GF-D8 (cell line): ENCODE measurements around the gene TSPAN11.
"Not testable (repeated sequence)": the region's sequence is repeated elsewhere in the genome, so short reads cannot be mapped to it uniquely, and the experiment has no call there.

ENCODE experiments used
- DNase-seq: peaks from one replicate; lab custom pipeline; 2025; lab: John Stamatoyannopoulos, UW

Gene TSPAN11

GRCh38 chr12:31002999-31003398 is 76.5 kb downstream of the TSPAN11 start:
- no peak for DNase-seq

DNA sequence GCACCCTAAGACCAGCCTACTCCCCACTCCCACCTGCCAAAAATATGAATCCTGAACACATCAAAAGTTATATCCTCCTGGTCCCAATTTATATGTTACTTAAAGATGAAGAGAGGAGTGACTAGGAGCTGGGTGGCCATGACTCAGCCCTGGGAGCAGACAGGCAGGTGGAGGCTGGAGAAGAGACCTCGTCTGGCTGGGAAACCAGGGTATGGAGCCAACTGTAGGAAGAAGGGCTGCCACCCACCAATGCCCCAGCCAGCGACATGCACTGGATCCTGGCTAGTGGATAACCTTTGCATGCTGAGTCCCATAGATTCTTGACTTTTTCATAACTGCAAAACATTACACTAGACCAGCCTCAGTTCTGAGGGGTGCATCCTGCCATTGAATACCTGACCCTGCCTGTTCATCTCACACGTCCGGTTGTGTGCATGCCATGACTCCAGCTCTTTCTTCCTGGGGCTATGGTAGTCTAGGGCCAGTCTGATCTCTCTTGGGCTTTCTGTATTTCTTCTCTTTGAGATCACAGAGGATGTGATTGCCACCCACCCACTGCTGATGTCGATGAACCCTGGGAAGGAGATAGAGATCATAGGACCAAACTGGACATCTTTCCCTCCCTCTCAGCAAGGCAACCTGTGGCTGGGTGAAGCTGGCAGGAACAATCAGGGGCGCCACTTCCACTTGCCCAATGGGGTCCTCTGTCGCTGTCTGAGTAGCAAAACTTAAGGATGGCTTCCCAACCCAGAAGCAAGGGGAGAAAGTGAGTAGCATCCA is 77.5 kb downstream of the TSPAN11 start:
- DNase-seq = no peak

DNA sequence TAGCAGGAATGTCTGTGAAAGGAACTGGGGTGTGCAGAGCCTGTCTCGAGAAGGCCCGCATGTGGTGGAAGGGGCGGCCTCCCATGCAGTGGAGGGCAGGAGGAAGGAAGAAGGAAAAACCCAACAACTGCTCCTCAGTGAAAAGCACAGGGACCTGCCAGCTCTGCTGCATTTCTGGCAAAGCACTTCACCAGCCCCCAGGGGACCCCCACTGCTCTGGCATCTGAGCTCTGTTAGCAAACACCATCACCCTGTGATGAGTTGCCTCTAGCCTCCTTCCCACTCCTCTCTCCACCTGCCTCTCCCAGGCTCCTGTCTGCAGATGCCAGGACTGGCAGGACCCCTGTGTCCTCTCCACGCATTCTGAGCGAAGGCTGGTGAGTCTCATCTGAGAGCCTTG is 78.1 kb downstream of the TSPAN11 start:
- DNase-seq = no peak

DNA sequence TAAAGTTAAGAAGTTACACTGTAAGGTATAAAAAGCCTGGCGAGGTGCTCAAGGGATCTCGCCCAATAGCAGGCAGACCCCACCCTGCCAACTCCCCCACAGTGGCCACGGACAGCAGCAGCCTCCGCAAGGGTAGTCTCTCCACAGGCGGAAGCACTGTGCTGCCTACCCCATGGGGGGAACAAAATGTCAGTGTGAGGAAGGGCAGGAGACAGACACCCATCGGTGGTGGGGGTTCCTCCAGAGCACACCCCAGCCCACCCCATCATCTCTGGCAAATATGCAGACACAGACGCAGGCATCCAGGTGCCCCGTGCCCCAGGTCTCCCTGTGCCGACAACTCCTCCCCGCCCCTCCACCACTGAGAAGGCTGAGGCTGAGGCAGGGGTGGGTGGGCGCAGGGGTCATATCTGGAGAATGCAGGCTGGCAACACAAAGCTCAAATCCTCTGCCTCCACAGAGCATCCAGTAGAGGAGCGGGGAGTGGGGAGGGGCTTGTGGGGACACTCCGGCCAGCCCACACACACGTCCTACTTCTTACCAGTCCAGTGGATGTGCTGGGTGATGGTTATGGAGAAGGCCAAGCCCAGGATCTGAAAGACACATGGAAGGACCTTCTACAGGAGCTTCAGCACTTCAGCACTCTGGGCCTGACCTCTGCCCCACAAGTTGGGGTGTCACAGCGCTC is 78.9 kb downstream of the TSPAN11 start:
- no peak for DNase-seq

GRCh38 chr12:31005944-31006361 is 79.4 kb downstream of the TSPAN11 start:
- DNase-seq = no peak

- DNase-seq = no peak
Observed at GRCh38 chr12:31006416-31007152, 80.0 kb downstream of the TSPAN11 start.

DNA sequence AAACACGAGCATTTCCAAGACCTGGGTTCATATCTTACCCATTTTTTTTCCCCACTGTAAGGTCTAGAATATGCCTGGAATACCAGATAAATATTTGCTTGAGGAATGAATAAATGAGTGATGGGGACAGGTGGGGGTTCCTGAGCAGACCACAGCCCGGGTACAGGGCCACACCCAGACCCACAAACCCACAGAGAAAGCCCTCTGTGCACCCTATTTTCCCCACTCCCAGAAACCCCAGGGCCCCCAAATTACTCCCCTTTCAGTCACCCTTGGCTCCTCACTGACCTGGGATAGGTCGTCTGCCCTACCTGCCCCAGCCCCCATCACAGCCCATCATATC is 80.6 kb downstream of the TSPAN11 start:
- no peak for DNase-seq

GRCh38 chr12:31007636-31008175 is 81.2 kb downstream of the TSPAN11 start:
- no peak for DNase-seq

DNA sequence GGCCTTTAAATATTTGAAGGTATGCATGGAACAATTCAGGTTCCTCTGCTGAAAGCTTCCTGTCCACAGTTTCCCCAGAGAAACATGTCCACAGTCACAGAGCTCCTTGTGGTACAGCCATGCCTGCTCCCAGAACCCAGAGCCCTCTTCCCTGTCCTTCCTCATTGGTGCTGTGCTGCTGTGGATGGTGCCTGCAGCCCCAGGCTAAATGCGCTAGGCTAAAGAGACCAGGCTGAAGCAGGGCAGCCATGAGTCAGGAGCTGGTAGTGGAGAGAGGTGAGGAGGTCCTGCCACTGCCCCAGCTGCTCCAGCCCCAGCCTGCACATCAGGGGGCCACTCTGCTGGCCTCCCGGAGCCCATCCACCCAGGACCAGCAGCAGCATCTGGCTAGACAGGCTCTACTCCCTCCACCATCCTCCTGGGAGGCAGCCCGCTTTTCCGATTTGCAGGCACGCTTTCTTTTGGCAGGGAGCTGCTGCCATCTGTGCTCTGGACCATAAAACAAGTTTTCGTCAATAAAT is 81.8 kb downstream of the TSPAN11 start:
- no peak for DNase-seq

DNA sequence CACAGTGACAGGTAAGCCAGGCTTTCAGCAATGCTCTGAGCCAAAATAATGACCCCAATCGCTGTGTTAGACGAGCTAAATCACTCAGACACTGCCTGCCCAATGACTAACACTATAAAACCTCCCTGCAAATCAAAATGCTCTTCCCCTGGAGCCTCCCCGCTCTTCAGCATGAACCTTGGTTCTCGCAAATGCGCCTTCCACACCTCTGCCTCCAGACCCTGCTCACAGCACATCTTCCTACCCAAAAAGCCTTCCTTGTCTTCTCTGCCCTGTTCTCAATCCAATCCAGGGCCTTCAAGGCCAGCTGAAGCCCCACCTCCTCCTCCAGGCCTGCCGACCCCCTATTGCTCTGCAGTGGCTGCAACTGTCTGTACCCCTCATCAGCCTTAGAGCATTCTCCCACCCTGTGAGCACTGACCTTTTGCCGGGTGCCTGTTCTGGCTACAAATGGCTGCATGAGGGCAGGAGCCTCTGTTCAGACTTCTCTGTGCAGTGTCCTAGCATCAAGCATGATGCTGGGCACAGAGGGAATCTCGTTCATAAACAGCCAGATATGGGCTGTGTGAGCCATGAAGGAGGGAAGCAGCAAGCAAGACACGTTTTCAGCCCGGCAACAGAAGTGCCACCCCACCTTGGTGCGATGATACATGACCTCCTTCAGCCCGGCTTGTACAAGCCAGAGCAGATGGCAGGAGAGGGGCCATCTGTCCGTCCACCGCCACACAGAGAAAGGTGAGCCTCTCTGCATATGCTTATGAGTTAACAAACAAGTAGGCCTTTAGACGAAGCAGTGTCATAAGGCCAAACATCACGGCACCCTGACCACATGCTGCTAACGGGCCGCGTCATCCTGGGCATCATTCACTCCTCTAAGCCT is 82.7 kb downstream of the TSPAN11 start:
- no peak for DNase-seq

DNA sequence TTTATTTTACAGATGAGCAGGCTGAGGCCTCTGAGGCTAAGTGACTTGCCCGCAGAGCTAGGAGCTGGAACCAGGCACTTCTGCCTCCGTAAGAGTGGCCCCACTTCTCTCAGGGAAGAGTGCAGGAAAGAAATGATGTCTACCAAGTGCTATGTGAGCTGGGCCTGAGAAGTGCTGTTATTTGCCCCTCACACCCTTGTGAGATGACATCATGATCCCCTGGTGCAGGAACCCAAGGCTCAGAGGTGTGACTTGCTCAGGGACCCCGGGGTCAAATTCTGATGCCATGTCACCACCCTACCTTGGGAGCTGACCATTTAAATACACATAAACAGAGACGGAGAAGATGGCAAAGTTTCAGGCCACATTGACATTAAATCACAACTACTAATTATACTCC is 83.4 kb downstream of the TSPAN11 start:
- no peak for DNase-seq

GRCh38 chr12:31011336-31011735 is 84.8 kb downstream of the TSPAN11 start:
- no peak for DNase-seq

- DNase-seq = no peak
Observed at GRCh38 chr12:31011746-31012566, 85.4 kb downstream of the TSPAN11 start.

DNA sequence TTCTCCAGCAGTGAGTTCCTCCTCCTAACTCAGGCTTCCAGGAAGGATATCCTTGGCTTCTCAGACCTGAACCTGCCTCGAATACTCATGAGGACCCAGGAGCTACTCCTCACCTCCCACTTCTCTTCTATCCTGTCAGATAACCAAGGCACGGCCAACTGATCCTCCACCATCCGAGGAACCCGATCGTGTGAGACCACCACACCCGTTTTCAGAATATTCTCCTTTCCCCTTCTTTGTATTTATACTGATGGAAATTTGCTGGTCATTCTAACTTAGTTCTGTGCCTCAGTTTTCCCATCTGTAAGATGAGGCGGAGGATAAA is 86.0 kb downstream of the TSPAN11 start:
- DNase-seq = not testable (repeated sequence)

DNA sequence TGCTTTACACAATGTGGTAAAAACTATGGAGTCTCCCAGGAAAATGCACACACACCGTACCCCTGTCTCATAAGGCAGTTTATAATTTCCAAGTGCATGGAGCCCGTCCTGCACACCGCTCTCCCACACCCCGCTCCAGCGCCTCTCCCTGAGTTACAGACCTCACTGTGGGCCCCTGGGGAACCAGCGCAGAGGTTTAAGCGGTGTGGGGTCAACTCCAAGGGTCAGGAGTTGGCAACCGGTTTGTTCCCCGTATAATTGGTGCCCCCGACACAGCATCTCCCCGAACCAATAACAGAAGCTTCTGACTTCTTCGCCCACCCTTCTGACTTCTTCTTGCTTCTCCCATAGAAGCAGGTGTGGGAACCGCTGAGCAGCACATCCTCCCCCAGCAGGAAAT is 88.7 kb downstream of the TSPAN11 start:
- no peak for DNase-seq

DNA sequence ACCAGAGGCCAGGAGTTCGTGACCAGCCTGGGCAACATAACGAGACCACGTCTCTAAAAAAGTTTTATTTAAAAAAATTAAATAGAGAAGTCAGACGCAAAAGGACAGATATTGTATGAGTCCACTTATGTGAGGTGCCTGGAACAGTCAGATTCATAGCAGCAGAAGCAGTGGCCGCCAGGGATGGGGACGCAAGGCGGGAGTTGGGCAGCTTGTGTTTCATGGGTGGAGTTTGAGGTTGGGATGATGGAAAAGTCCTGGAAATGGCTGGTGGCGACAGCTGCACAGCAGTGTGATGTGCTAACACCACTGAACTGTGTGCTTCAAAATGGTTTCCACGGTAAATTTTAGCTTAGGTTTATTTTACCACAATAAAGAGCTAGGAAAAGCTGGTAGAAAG is 89.5 kb downstream of the TSPAN11 start:
- DNase-seq = no peak

GRCh38 chr12:31017535-31017934 is 91.0 kb downstream of the TSPAN11 start:
- no peak for DNase-seq

- no peak for DNase-seq
Observed at GRCh38 chr12:31018106-31018789, 91.7 kb downstream of the TSPAN11 start.

DNA sequence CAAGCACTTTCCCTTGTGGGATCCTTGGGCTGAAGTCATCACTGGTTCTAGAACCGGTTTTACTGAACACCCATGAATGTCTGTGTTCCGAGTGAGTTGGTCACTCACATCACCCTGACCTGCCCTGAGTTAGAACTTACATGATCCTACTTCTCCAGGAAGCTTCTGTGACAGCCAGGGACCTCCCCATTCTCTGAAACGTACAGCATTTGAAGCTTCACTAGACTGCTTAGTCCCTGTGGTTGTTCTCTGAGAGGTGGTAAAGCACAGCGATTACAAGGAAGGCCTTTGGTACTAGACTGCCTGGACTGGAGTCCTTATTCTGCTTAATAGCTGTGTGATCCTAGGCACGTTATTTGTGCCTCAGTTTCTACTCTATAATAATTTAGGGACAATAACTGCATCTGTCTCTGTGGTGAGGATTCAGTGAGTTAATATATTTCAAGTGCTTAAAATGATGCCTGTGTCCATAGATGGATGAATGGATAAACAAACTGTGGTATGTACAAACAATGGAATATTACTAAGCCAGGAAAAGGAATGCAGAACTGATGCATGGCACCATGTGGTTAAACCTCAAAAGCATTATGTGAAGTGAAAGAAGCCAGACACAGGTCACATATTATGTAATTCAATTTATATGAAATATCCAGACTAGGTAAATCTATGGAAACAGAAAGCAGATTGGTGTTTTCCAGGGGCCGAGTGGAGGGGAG is 92.4 kb downstream of the TSPAN11 start:
- DNase-seq = no peak

GRCh38 chr12:31019561-31019960 is 93.0 kb downstream of the TSPAN11 start:
- no peak for DNase-seq
